ENCODE results near the gene AGPAT3.

AGPAT3 gene

DNA sequence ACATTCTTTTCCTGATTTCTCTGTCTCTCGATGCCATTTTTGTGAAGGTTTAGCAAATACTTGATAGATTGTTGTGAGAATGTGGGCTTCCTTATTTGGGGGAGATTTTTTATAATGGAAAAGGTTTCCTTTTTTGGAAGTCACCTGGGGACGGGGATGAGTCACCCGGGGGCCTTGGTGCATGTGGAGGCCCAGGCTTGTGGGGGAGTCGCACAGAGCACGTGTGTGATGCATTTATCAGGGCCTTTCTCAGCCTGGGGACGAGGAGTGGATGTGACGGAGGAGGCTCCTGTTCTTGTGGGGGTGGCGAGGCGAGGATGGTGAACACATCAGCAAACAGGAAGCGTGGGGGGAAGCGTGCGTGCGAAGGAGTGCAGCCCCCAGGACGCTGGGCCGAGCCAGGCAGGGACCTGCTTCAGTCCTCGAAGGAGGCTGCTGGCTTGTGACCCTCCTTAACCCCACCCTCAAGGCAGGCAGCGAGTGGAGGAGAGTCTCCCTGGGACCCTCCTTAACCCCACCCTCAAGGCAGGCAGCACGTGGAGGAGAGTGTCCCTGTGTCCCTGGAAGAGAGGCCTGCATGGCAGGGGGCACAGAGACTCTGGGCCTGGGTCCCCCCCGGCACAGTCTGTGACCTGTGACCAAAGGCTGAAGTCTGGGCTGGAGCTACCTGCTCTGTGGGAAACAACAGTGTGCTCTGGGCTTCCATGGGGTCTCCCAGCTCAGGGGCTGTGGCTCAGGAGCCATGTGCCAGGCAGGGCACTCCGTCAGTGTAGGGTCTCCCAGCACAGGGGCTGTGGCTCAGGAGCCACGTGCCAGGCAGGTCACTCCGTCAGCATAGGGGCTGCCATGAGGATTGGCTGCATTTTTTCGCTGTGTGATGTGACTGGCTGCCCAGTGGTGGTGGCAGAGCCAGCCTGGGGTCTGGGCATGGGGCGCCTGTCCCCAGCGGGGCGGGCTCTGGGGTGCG is 57.2 kb downstream of the AGPAT3 start:
- Histone ChIP-seq H3K36me3 (ENCODE audit: control insufficient read depth in 2 of 2, insufficient read depth in 1 of 2, low read length in 2 of 2) (peaks cover 0 to 2% of the 10 kb centered on the region in 2 experiments; a peak in 1 of 3 replicates), H3K4me1 (ENCODE audit: control insufficient read depth, insufficient read depth, low read length) (peaks cover 4% of the 10 kb centered on the region), H3K4me3 (ENCODE audit: low read depth, low read length) (no peak overlapping the region), H3K9me3 (ENCODE audit: control insufficient read depth, insufficient read depth, low read depth, low read length) (no peaks in the 10 kb centered on the region), H3K27ac (ENCODE audit: extremely low read depth, low read depth, low read length) (no peak overlapping the region)
- ChIA-PET CTCF (interaction anchor here (3.2 kb wide), 1 partner anchor 17 kb away, joined by 20 read pairs; no protein-coding TSS in a partner anchor), POLR2A (no interaction called here)
- peak; percentile 96 for TF ChIP-seq ZFHX2 (tag by site-specific recombination; conservative IDR thresholded peaks at IDR 0.05)
- TF ChIP-seq, protein P1, sequence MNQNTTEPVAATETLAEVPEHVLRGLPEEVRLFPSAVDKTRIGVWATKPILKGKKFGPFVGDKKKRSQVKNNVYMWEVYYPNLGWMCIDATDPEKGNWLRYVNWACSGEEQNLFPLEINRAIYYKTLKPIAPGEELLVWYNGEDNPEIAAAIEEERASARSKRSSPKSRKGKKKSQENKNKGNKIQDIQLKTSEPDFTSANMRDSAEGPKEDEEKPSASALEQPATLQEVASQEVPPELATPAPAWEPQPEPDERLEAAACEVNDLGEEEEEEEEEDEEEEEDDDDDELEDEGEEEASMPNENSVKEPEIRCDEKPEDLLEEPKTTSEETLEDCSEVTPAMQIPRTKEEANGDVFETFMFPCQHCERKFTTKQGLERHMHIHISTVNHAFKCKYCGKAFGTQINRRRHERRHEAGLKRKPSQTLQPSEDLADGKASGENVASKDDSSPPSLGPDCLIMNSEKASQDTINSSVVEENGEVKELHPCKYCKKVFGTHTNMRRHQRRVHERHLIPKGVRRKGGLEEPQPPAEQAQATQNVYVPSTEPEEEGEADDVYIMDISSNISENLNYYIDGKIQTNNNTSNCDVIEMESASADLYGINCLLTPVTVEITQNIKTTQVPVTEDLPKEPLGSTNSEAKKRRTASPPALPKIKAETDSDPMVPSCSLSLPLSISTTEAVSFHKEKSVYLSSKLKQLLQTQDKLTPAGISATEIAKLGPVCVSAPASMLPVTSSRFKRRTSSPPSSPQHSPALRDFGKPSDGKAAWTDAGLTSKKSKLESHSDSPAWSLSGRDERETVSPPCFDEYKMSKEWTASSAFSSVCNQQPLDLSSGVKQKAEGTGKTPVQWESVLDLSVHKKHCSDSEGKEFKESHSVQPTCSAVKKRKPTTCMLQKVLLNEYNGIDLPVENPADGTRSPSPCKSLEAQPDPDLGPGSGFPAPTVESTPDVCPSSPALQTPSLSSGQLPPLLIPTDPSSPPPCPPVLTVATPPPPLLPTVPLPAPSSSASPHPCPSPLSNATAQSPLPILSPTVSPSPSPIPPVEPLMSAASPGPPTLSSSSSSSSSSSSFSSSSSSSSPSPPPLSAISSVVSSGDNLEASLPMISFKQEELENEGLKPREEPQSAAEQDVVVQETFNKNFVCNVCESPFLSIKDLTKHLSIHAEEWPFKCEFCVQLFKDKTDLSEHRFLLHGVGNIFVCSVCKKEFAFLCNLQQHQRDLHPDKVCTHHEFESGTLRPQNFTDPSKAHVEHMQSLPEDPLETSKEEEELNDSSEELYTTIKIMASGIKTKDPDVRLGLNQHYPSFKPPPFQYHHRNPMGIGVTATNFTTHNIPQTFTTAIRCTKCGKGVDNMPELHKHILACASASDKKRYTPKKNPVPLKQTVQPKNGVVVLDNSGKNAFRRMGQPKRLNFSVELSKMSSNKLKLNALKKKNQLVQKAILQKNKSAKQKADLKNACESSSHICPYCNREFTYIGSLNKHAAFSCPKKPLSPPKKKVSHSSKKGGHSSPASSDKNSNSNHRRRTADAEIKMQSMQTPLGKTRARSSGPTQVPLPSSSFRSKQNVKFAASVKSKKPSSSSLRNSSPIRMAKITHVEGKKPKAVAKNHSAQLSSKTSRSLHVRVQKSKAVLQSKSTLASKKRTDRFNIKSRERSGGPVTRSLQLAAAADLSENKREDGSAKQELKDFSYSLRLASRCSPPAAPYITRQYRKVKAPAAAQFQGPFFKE (tag by site-specific recombination; IDR thresholded peaks at IDR 0.05; ENCODE audit: borderline replicate concordance), result no peak
- no peak for TF ChIP-seq ZBTB48 (tag by site-specific recombination; IDR thresholded peaks at IDR 0.05)
- no peak for TF ChIP-seq KLF1 (tag by site-specific recombination; IDR thresholded peaks at IDR 0.05)
- TF ChIP-seq ZNF239 (tag by site-specific recombination; IDR thresholded peaks at IDR 0.05), result peak; percentile 13; the same call in 1 of the 2 replicates
- no peak for TF ChIP-seq ZNF596 (tag by site-specific recombination; IDR thresholded peaks at IDR 0.05)
- TF ChIP-seq ZSCAN23 (tag by site-specific recombination; IDR thresholded peaks at IDR 0.05), result 0 out of 2 replicates have a peak, but pooled peaks have one; percentile 29
- TF ChIP-seq, protein P2, sequence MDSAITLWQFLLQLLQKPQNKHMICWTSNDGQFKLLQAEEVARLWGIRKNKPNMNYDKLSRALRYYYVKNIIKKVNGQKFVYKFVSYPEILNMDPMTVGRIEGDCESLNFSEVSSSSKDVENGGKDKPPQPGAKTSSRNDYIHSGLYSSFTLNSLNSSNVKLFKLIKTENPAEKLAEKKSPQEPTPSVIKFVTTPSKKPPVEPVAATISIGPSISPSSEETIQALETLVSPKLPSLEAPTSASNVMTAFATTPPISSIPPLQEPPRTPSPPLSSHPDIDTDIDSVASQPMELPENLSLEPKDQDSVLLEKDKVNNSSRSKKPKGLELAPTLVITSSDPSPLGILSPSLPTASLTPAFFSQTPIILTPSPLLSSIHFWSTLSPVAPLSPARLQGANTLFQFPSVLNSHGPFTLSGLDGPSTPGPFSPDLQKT (IDR thresholded peaks at IDR 0.05; ENCODE audit: borderline replicate concordance, low read depth, low read length), result no peak
- TF ChIP-seq, protein P3, sequence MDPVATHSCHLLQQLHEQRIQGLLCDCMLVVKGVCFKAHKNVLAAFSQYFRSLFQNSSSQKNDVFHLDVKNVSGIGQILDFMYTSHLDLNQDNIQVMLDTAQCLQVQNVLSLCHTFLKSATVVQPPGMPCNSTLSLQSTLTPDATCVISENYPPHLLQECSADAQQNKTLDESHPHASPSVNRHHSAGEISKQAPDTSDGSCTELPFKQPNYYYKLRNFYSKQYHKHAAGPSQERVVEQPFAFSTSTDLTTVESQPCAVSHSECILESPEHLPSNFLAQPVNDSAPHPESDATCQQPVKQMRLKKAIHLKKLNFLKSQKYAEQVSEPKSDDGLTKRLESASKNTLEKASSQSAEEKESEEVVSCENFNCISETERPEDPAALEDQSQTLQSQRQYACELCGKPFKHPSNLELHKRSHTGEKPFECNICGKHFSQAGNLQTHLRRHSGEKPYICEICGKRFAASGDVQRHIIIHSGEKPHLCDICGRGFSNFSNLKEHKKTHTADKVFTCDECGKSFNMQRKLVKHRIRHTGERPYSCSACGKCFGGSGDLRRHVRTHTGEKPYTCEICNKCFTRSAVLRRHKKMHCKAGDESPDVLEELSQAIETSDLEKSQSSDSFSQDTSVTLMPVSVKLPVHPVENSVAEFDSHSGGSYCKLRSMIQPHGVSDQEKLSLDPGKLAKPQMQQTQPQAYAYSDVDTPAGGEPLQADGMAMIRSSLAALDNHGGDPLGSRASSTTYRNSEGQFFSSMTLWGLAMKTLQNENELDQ (tag by site-specific recombination; IDR thresholded peaks at IDR 0.05; ENCODE audit: low read depth), result no peak
- TF ChIP-seq ZNF558 (tag by site-specific recombination; IDR thresholded peaks at IDR 0.05), result no peak
- TF ChIP-seq, protein P4, sequence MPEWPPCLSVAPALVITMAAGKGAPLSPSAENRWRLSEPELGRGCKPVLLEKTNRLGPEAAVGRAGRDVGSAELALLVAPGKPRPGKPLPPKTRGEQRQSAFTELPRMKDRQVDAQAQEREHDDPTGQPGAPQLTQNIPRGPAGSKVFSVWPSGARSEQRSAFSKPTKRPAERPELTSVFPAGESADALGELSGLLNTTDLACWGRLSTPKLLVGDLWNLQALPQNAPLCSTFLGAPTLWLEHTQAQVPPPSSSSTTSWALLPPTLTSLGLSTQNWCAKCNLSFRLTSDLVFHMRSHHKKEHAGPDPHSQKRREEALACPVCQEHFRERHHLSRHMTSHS (tag by site-specific recombination; IDR thresholded peaks at IDR 0.05), result no peak
- TF ChIP-seq, protein P5, sequence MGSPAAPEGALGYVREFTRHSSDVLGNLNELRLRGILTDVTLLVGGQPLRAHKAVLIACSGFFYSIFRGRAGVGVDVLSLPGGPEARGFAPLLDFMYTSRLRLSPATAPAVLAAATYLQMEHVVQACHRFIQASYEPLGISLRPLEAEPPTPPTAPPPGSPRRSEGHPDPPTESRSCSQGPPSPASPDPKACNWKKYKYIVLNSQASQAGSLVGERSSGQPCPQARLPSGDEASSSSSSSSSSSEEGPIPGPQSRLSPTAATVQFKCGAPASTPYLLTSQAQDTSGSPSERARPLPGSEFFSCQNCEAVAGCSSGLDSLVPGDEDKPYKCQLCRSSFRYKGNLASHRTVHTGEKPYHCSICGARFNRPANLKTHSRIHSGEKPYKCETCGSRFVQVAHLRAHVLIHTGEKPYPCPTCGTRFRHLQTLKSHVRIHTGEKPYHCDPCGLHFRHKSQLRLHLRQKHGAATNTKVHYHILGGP (tag by site-specific recombination; IDR thresholded peaks at IDR 0.05), result no peak
- no peak for TF ChIP-seq TCF7L2 (IDR thresholded peaks at IDR 0.05; ENCODE audit: borderline replicate concordance, low read depth, low read length)
- TF ChIP-seq, protein P6, sequence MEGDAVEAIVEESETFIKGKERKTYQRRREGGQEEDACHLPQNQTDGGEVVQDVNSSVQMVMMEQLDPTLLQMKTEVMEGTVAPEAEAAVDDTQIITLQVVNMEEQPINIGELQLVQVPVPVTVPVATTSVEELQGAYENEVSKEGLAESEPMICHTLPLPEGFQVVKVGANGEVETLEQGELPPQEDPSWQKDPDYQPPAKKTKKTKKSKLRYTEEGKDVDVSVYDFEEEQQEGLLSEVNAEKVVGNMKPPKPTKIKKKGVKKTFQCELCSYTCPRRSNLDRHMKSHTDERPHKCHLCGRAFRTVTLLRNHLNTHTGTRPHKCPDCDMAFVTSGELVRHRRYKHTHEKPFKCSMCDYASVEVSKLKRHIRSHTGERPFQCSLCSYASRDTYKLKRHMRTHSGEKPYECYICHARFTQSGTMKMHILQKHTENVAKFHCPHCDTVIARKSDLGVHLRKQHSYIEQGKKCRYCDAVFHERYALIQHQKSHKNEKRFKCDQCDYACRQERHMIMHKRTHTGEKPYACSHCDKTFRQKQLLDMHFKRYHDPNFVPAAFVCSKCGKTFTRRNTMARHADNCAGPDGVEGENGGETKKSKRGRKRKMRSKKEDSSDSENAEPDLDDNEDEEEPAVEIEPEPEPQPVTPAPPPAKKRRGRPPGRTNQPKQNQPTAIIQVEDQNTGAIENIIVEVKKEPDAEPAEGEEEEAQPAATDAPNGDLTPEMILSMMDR (tag by site-specific recombination; IDR thresholded peaks at IDR 0.05), result no peak
- TF ChIP-seq KLF7 (tag by site-specific recombination; IDR thresholded peaks at IDR 0.05; ENCODE audit: borderline replicate concordance), result no peak
- TF ChIP-seq, protein P7, sequence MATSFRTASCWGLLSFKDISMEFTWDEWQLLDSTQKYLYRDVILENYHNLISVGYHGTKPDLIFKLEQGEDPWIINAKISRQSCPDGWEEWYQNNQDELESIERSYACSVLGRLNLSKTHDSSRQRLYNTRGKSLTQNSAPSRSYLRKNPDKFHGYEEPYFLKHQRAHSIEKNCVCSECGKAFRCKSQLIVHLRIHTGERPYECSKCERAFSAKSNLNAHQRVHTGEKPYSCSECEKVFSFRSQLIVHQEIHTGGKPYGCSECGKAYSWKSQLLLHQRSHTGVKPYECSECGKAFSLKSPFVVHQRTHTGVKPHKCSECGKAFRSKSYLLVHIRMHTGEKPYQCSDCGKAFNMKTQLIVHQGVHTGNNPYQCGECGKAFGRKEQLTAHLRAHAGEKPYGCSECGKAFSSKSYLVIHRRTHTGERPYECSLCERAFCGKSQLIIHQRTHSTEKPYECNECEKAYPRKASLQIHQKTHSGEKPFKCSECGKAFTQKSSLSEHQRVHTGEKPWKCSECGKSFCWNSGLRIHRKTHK (tag by site-specific recombination; IDR thresholded peaks at IDR 0.05), result no peak
- TF ChIP-seq OSR2 (tag by site-specific recombination; IDR thresholded peaks at IDR 0.05), result peak; percentile 11; the same call in 1 of the 2 replicates
- TF ChIP-seq, protein P8, sequence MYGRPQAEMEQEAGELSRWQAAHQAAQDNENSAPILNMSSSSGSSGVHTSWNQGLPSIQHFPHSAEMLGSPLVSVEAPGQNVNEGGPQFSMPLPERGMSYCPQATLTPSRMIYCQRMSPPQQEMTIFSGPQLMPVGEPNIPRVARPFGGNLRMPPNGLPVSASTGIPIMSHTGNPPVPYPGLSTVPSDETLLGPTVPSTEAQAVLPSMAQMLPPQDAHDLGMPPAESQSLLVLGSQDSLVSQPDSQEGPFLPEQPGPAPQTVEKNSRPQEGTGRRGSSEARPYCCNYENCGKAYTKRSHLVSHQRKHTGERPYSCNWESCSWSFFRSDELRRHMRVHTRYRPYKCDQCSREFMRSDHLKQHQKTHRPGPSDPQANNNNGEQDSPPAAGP (tag by site-specific recombination; IDR thresholded peaks at IDR 0.05), result peak; percentile 88
- no peak for TF ChIP-seq ZNF138 (tag by site-specific recombination; IDR thresholded peaks at IDR 0.05; ENCODE audit: borderline replicate concordance)
